Stimulated activated CD8-positive, alpha-beta memory T cell treated with anti-CD3 and anti-CD28 coated beads, Interleukin-7, amount 100 ng/mL, for 48 hours (primary cell): Measurements from ENCODE around the gene GPC6.

ENCODE experiments used
- DNase-seq, 2 donors: peaks; one replicate each; pipeline ENCODE4 v3.0.0-alpha.2; 2020; ENCODE audit warnings: low read depth in 1 of 2; ENCODE audit errors: extremely low read depth in 1 of 2

GPC6 gene

GRCh38 chr13:94308832-94309231, 1082.2 kb downstream of the GPC6 start:
- no peak for DNase-seq

DNA sequence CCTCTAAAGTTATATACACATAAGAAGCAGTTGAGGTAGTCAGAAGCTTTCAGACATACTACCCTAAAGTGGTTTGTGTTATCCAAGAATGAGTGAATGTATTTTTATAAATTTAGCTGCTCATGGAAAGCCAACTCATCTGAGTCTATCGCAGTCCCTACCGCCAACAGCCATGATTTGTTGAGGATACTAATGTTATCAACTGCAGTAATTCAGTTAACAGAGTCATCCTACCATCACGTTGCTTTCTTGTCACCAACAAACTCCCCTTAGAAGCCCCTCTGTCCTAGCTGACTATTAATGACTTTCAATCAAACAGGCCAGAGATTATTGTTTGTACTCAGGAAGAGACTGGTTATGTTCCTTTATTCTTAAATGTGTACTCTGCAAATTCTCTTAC, 1083.0 kb downstream of the GPC6 start:
- DNase-seq = no peak

DNA sequence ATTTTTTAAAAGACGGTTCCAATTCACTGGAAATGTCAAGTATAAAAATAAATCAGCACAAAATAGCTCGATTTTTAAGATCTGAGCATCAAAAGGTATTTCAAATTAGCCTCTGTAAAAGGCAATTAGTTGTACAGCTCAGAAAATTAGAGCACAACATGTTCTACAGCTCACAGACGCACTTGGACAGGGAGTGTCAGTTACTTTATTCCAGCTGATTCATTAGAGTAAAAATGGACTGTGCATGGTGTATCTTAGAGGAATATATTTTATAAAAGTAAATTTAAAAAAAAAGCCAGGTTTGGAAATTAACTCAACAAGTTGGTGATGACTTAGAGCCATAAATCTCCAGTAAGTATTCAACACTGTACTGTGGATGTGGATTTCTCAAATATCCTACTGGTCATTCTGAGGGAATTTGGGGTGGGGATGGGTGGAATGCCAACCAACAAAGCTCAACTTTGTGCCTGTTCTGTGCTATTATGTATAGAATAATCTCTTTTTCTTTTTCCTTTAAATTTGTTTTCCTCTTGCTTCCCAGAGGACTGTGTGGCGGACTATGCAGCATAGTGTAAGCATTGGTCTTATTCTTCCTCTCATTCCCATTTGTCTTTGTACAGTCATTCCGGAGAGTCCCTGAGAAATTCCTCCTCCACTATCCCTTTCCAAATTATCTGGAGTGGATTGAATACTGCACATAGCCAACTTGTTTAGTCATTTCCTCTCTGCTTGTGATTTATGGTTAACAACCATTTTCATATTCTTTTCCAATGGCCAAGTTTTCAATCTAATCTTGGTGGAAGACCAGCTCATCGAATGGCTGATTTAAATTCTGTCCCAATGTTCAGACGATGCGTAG, 1083.6 kb downstream of the GPC6 start:
- no peak for DNase-seq

DNA sequence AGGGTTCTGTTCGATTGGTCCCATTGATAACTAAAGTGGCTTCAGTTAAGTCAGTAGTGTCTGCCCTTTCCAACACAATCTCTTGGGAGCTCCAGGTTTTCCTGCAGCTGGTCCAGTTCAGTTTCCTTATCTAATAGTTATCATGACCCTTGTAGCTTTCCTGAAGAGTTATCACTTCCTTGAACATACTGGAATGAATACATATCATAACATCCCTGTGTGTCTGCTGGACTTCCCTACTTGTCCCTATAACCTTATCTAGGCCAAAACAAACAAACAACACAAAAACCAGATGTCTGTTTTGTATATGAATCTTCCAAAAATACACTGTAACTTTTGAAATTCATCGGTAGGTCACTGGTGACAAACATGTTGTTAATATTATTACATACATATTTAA, 1085.3 kb downstream of the GPC6 start:
- DNase-seq = no peak

- no peak for DNase-seq
Measured at GRCh38 chr13:94312511-94313216, 1086.1 kb downstream of the GPC6 start.

DNA sequence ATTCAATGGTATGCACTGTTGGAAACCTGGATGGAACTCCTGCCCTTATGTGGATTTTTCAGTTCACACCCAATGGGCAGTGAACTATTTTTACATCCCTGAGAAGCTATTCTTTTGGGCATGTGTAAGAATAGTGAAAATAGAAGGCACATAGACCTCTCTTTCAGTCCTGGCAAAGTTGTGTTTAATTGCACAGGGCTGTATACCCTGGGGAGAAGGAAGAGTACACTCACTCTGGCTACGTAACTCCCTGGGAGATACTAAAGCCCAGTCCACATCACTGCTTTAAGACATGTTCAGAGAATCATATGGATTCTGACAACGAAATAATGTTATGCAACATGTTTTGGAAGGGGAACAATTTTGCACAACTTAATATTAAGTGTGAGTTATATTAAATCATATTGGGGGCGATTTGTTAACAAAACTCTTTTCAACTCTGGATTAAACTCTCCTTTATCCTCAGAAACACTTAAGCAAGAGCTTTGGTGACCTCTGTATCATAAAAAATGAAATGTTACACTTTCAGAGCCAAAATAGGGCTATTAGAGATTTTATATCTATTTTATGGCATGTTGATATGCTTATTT, 1086.8 kb downstream of the GPC6 start:
- DNase-seq = no peak

DNA sequence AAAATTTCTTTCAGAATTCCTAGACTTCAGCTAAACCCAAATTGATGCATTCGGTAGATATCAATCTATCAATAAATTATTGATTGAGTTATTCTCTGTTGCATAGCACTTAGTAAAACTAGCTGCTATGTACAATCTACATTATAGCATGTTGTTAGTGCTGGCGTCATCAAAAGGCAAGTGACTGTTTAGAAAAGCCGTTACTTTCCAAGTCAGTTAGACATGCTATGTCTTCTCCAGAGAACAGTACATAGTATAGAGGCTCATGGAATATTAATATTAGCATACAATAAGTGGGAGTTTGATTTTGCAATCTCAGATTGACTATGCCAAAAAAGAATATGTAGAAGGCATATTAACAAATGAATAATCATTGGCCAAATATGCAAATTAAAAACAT, 1087.3 kb downstream of the GPC6 start:
- DNase-seq = no peak

DNA sequence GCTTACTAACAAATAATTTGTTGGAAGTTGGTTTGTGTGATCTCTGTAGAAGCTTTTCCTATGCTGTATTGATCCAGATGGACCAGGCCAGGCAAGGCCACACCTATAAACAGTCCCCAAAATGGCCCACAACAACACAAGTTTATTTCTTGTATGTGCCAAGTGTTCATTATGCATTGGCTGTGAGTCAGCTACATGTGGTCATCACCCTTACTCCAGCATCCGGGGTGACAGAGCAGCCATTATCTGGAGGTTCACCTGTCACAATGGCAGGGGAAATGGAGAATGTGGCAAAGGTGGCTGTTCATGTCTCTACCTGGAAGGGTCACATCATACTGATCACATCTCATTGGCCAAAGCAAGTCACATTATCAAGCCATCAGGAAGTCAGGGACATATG, 1088.6 kb downstream of the GPC6 start:
- DNase-seq = no peak

- DNase-seq = no peak
Measured at GRCh38 chr13:94317063-94317491, 1090.5 kb downstream of the GPC6 start.

DNA sequence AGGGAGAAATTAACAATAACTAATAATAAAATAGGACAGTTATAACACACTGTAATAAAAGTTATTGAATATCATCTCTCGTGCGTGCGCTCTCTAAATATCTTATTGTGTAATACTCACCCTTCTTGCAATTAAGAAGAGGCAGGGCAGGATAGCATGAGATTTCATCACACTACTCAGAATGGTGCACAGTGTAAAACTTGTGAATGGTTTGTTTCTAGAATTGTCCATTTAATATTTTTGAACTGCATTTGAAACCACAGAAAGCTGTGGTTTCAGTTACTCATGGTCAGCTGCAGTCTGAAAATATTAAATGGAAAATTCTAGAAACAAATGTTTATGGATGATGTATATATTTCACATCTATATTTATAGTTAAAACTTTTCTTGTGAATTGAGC, 1091.8 kb downstream of the GPC6 start:
- no peak for DNase-seq

- DNase-seq = no peak
Measured at GRCh38 chr13:94319501-94319900, 1092.9 kb downstream of the GPC6 start.

DNA sequence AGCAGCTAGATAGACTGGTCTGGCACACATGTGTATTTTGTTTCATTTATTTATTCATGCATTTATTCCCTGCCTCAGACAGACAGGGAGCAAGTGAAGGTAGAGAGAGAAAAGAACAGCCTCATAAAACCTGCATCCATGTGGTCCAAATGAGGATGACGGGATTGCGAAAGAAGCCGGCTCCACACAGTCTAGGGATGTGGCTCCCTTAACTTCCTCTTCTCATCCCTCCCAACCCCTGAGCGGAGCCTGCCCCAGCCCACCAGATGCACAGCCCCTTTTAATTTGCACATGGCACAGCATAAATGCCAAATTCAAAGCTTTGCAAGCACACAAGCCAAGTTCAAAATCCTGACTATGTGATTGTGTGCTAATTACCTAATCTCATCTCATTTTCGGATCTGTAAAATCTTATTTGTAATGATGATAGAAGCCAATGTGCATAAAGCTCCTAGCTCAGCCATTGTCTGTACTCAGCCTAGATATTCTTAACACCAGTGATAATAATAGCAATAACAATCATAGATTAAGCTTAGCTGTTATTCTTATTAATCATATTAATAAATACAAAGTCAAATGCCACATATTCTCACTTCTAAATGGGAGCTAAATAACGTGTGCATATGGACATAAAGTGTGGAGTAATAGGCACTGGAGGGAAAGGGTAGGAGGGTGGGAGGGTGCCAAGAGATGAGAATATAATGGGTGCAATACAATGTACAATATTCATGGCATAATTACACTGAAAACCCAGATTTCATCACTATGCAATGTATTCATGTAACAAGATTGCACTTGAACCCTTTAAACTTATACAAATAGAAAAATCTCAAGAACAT, 1096.5 kb downstream of the GPC6 start:
- no peak for DNase-seq

GRCh38 chr13:94323764-94324758, 1097.5 kb downstream of the GPC6 start:
- no peak for DNase-seq

- DNase-seq = no peak
Measured at GRCh38 chr13:94324767-94325540, 1098.3 kb downstream of the GPC6 start.

GRCh38 chr13:94325650-94326049, 1099.0 kb downstream of the GPC6 start:
- no peak for DNase-seq

DNA sequence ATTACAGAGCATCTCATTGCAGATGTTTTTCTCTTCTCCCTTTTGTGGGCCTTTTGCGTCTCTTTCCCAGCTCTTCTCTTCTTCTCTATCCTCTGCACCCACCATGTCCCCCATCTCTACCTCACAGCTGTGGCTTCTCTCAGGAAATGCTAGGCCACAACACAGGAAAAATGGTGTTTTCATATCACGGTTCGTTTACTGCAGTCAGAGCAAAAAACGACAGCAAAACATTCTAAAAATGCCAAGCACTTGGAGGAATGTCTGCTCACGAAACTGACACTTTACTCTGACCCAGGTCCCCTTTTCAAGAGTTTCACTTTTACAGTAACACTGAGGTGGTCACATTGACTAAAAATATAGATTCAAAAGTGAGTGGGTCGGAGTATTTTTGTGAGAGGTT, 1100.7 kb downstream of the GPC6 start:
- no peak for DNase-seq

- no peak for DNase-seq
Measured at GRCh38 chr13:94328381-94329041, 1101.9 kb downstream of the GPC6 start.

DNA sequence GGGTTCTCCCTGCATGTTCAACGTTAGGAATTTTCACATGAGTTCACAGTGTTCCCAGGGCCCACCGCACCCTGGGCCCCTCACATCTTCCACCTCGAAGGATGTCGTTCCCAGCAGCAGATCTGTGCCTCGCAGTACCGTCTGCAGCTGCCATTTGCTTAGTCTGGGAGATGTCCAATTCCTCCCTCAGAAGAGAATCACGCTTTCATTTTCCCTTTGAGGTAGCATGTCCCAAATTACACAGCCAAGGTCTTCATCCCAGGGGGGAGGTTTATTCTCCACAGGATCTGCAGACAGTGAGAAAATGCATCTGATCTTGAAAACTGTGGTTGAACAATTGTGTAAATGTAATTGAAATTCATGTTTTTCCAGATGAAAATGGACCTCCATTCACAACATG, 1102.7 kb downstream of the GPC6 start:
- no peak for DNase-seq
